Tibial nerve (tissue), 4 donors: ENCODE measurements around the gene COL1A1.

Source experiments
- EP300 ChIP-seq, 2 donors: sonication (generic); formaldehyde crosslinking; IDR thresholded peaks; one replicate each; pipeline ENCODE4 v1.6.1; 2017; ENCODE audit warnings: antibody characterized with exemption in 2 of 2, mild to moderate bottlenecking in 1 of 2
- POLR2A ChIP-seq, 2 donors: fragments of 450-650 bp; IDR thresholded peaks; one replicate each; pipeline ENCODE4 v1.6.1; 2017; ENCODE audit warnings: antibody characterized with exemption in 2 of 2, mild to moderate bottlenecking in 2 of 2, moderate library complexity in 2 of 2
- TF ChIP-seq, protein P1 (sequence below), 5 experiments: fragments of 200-600 bp in 3 of 5; fragments of 450-650 bp in 2 of 5; sonication (generic) in 3 of 5; IDR thresholded peaks; one replicate each; pipeline ENCODE4 v1.5.1; 2016 to 2019; ENCODE audit warnings: antibody characterized with exemption in 5 of 5, mild to moderate bottlenecking in 3 of 5, moderate library complexity in 2 of 5

DNA sequence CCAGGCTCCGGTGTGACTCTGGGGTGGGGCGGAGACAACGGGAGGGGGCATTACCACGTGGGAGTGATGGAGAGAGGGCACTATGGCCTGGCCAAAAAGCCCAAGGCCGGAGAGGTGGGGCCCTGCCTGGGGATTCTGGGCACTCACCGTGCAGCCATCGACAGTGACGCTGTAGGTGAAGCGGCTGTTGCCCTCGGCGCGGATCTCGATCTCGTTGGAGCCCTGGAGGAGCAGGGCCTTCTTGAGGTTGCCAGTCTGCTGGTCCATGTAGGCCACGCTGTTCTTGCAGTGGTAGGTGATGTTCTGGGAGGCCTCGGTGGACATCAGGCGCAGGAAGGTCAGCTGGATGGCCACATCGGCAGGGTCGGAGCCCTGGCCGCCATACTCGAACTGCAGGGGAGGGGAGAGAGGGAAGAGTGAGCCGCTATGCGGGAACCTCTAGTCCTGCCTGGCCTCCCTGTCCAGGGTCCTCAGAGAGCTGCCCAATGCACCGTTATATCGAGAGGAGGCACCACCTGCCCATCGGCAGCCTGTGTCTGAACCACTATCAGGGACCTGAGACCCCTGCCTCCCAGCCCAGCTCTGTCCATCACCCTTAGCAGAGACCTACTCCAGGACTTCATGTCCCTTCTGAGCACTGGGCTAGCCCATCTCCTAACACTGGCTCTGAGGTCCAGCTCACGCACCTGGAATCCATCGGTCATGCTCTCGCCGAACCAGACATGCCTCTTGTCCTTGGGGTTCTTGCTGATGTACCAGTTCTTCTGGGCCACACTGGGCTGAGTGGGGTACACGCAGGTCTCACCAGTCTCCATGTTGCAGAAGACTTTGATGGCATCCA, 15.6 kb downstream of the COL1A1 start:
- TF ChIP-seq, protein P1, sequence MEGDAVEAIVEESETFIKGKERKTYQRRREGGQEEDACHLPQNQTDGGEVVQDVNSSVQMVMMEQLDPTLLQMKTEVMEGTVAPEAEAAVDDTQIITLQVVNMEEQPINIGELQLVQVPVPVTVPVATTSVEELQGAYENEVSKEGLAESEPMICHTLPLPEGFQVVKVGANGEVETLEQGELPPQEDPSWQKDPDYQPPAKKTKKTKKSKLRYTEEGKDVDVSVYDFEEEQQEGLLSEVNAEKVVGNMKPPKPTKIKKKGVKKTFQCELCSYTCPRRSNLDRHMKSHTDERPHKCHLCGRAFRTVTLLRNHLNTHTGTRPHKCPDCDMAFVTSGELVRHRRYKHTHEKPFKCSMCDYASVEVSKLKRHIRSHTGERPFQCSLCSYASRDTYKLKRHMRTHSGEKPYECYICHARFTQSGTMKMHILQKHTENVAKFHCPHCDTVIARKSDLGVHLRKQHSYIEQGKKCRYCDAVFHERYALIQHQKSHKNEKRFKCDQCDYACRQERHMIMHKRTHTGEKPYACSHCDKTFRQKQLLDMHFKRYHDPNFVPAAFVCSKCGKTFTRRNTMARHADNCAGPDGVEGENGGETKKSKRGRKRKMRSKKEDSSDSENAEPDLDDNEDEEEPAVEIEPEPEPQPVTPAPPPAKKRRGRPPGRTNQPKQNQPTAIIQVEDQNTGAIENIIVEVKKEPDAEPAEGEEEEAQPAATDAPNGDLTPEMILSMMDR (IDR thresholded peaks at IDR 0.05): no peak
- TF ChIP-seq POLR2A (IDR thresholded peaks at IDR 0.05) (no peak), EP300 (IDR thresholded peaks at IDR 0.05) (no peak)
